ENCODE measurements around the gene CDH12.

CDH12 gene

DNA sequence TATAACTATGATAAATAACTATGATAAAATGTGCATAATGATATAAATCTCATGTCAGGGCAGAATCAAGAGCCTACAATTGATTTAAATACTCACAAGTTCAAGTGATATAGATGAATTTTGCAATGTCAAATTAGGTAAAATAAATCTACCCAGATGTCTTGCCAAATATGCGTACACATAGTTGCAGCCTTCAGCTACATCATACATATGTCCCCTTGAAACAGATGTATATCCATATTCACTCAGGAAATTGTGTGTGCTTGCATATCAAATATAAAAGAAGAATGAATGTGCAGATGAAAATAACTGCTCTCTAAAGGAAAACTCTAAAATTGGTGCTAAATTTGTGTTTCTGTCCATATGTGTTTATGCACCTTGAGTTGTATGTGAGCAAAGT, 130.7 kb downstream of the CDH12 start:
- H3K36me3 Mint-ChIP-seq (ENCODE audit: low read depth) = no peaks in the 10 kb centered on the region
- H3K27me3 Mint-ChIP-seq (ENCODE audit: low read depth) = no peaks in the 10 kb centered on the region
- H3K9me3 Mint-ChIP-seq = peaks cover 12% of the 10 kb centered on the region
- H3K4me1 Mint-ChIP-seq (ENCODE audit: low read depth) = no peaks in the 10 kb centered on the region
- no peak overlapping the region for H3K4me3 Mint-ChIP-seq
- H3K27ac Mint-ChIP-seq = no peak overlapping the region

DNA sequence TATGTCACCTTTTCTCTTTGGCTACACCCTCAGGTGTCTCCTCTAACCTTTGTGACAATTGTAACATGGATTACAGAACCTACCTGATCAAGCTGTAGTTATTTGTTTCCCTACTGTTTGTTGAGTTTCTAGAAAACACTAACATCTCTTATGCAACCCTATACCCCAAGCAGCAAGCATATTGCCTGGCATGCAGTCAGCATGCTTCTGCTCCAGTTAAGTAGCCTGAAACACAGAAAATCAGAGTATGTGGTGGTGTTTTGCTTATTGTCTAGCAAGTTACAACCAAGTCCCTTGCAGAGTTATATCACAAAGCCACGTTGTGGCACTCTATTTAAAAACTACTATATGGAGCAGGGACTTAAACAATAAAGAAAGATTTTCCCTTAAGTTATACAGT, 131.1 kb downstream of the CDH12 start:
- H3K27ac Mint-ChIP-seq = no peak overlapping the region
- peaks cover 12% of the 10 kb centered on the region for H3K9me3 Mint-ChIP-seq
- H3K4me1 Mint-ChIP-seq (ENCODE audit: low read depth) = no peaks in the 10 kb centered on the region
- no peaks in the 10 kb centered on the region for H3K36me3 Mint-ChIP-seq (ENCODE audit: low read depth)
- no peak overlapping the region for H3K4me3 Mint-ChIP-seq
- no peaks in the 10 kb centered on the region for H3K27me3 Mint-ChIP-seq (ENCODE audit: low read depth)

DNA sequence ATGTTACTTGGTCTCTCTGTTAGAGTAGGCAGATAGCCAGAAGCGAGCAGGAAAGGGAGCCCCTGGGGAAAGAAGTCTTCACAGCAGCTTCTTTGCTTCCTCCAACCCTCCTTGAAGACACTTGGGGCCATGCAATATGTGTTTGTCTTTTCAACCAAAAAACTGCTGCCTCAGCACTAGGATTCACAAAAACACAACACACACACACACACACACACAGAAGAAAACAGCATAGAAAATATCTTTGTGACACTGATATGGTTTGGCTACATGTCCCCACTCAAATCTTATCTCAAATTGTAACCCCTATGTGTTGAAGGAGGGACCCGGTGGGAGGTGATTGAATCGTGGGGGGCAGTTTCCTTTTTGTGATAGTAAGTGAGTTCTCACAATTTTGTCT, 133.3 kb downstream of the CDH12 start:
- Mint-ChIP-seq H3K27me3 (ENCODE audit: low read depth) (no peaks in the 10 kb centered on the region), H3K27ac (no peak overlapping the region), H3K36me3 (ENCODE audit: low read depth) (no peaks in the 10 kb centered on the region)

DNA sequence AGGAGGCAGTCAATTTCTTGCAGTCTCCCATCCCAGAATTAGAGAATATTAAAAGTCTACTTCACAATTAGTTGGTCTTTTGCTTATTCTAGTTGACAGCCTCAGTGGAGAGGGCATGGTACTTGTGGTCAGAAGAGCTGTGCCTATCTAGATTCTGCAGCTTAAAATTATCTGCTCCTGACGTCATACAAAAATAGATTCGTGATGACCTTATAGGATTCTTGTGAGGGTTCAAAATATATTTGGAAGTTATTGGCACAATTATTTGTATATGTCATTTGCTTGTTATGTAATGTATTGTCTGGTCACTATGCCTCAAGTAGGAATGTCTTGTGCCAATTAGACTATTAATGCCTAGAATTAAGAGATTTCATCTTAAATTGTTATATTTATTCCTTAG, 142.5 kb downstream of the CDH12 start:
- Mint-ChIP-seq H3K4me1 (ENCODE audit: low read depth) (no peaks in the 10 kb centered on the region), H3K27ac (no peak overlapping the region), H3K9me3 (peaks cover 6% of the 10 kb centered on the region), H3K4me3 (no peak overlapping the region), H3K36me3 (ENCODE audit: low read depth) (no peaks in the 10 kb centered on the region), H3K27me3 (ENCODE audit: low read depth) (no peaks in the 10 kb centered on the region)

More for the DNA sequence above, 133.3 kb downstream of the CDH12 start:
- H3K4me3 Mint-ChIP-seq = no peak overlapping the region
- peaks cover 12% of the 10 kb centered on the region for H3K9me3 Mint-ChIP-seq
- no peaks in the 10 kb centered on the region for H3K4me1 Mint-ChIP-seq (ENCODE audit: low read depth)

DNA sequence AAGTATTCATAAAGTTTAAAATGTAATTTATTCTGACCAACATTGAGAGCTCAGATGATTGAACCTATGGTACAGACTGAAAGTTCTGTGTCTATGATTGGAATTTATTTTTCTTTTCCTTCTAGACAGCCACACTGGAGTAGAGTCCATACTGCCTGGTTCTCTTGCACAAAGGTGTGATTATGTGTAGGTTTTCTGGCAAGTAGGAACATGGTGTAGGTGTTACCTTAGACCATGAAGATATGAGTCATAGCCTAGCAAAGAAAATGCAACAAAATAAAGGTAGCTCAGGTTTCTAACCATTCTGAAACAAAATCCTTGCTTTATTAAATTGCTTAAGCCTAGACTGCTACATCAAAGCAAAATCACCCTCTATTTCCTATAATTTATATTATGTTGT, 143.4 kb downstream of the CDH12 start:
- H3K4me1 Mint-ChIP-seq (ENCODE audit: low read depth) = no peaks in the 10 kb centered on the region
- H3K27me3 Mint-ChIP-seq (ENCODE audit: low read depth) = no peaks in the 10 kb centered on the region
- no peak overlapping the region for H3K4me3 Mint-ChIP-seq
- H3K9me3 Mint-ChIP-seq = peaks cover 6% of the 10 kb centered on the region
- H3K36me3 Mint-ChIP-seq (ENCODE audit: low read depth) = no peaks in the 10 kb centered on the region
- no peak overlapping the region for H3K27ac Mint-ChIP-seq

DNA sequence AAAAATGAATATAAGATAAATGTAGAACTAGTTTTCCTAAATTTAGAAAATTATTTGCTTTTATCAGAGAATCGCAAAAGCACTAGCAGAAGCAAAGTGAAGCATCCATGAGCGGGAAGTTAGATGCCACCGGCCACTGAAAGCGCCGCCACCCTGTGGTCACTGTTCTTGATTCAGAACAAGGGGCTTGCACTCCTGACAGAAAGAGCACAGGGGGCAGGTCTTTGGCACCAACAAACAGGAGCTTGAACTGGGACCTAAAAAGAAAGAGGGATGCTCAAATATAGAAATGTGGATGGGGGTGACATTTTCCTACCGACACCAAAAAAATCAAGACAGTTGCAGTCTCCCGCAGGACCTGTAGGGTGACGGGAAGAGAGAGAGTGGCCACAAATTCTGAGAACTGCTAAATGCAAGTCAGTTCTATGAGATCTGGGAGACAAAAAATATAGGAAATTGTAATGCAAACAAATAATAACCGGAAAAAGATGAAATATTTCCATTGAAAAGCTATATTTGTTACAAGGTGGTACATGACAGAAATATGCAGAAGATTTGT, 144.3 kb downstream of the CDH12 start:
- Mint-ChIP-seq H3K4me3 (no peak overlapping the region), H3K27ac (no peak overlapping the region), H3K4me1 (ENCODE audit: low read depth) (no peaks in the 10 kb centered on the region), H3K9me3 (peaks cover under 1% of the 10 kb centered on the region), H3K27me3 (ENCODE audit: low read depth) (no peaks in the 10 kb centered on the region), H3K36me3 (ENCODE audit: low read depth) (no peaks in the 10 kb centered on the region)

DNA sequence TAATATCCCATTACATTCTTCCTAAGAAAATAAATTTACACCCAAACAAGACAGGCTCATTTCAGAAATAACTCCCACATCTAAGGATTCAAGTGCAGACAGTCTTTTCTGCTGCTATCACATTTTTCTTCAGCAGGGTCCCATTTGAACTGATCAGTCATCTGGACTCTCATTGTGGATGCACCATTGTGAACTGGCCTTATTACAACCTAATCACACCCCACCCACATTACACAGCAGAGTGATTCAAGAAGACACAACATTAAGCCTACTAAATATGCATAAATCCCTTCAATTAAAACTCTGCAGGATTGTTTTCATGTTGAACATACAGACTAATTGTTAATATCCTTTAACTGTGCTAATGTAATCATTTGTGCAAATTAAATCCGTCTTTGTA, 146.2 kb downstream of the CDH12 start:
- Mint-ChIP-seq H3K9me3 (no peaks in the 10 kb centered on the region), H3K36me3 (ENCODE audit: low read depth) (no peaks in the 10 kb centered on the region), H3K4me3 (no peak overlapping the region), H3K4me1 (ENCODE audit: low read depth) (no peaks in the 10 kb centered on the region), H3K27me3 (ENCODE audit: low read depth) (no peaks in the 10 kb centered on the region), H3K27ac (no peak overlapping the region)

DNA sequence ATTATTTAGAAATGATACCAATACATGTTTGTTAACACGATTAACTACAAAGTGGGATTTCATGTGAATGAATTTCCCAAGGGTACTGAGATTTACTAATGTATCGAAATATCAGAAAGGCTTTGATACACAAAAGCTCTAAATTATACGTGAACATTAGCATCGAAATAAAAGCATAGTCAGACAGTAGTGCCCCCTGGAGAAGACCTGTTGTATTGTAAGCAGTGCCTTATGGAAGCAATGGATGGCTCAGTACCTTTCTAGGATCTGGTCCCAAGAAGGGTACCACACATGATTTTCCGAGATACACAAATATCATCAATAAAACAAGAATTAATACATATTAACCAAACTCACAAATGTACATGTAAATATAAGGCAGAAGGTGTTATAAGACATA, 153.8 kb downstream of the CDH12 start:
- H3K4me1 Mint-ChIP-seq (ENCODE audit: low read depth) = no peaks in the 10 kb centered on the region
- no peak overlapping the region for H3K27ac Mint-ChIP-seq
- peaks cover 4% of the 10 kb centered on the region for H3K9me3 Mint-ChIP-seq
- no peaks in the 10 kb centered on the region for H3K36me3 Mint-ChIP-seq (ENCODE audit: low read depth)
- H3K27me3 Mint-ChIP-seq (ENCODE audit: low read depth) = no peaks in the 10 kb centered on the region
- H3K4me3 Mint-ChIP-seq = no peak overlapping the region

DNA sequence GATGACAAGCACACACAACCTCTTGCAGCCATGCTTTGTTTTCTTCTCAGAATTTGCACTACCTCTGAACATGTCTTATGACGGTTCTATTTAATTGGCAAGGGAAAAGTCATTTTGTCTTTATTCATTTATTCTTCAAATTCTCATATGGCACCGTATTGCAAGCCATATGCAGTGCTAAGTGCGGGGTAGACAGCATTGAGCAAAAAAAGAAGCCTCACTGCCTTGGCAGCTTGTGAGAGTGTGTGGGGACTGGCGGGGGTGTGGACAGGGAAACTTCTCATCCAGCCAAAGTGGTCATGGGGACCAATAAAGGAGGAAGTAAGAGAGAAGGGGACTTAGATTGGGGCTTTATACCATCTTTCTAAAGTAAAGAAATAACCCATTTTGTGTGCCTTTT, 160.0 kb downstream of the CDH12 start:
- H3K27ac Mint-ChIP-seq = no peak overlapping the region

DNA sequence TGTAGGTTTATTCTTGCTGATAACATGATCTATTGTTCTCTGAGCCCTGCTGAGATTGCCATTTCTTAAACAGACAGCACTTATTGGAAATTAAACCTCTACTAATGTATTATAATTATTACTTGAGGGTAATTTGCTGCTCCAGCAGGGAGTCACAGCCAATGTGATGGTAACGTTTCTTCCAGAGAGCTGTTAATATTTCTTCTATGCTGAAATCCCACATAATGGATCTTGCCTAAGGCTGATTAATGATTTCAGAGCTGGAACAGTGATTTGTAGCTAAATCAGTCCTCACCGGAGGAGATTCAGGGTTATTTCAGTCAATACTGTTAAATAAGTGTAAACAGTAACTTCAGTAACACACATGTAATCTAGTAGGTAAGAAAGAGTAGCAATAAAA, 170.1 kb downstream of the CDH12 start:
- Mint-ChIP-seq H3K36me3 (ENCODE audit: low read depth) (no peaks in the 10 kb centered on the region), H3K4me1 (ENCODE audit: low read depth) (no peaks in the 10 kb centered on the region), H3K9me3 (peaks cover 5% of the 10 kb centered on the region)

More for the DNA sequence above, 160.0 kb downstream of the CDH12 start:
- peaks cover 4% of the 10 kb centered on the region for H3K9me3 Mint-ChIP-seq
- H3K4me1 Mint-ChIP-seq (ENCODE audit: low read depth) = no peaks in the 10 kb centered on the region
- H3K27me3 Mint-ChIP-seq (ENCODE audit: low read depth) = no peaks in the 10 kb centered on the region
- H3K4me3 Mint-ChIP-seq = no peak overlapping the region
- H3K36me3 Mint-ChIP-seq (ENCODE audit: low read depth) = no peaks in the 10 kb centered on the region

DNA sequence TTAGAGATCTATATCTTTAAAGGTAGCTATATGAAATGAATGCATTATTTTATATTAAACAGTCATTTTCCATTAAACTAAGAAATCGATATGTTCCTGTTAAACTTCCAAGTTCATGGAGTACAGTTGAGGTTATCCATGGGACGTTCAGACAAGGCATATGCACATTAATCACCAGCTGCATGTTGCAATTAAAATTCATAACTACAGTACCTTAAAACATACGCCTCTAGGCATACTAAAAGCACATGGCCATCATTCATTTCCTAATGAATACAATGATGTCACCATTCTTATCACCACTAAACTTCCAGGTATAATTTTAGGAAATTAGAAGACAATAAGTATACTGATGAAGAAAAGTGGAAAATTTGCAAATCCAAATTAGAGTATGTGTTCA, 174.3 kb downstream of the CDH12 start:
- H3K36me3 Mint-ChIP-seq (ENCODE audit: low read depth) = no peaks in the 10 kb centered on the region
- no peak overlapping the region for H3K4me3 Mint-ChIP-seq

More for the DNA sequence above, 170.1 kb downstream of the CDH12 start:
- Mint-ChIP-seq H3K27me3 (ENCODE audit: low read depth) (no peaks in the 10 kb centered on the region), H3K27ac (no peak overlapping the region), H3K4me3 (no peak overlapping the region)

DNA sequence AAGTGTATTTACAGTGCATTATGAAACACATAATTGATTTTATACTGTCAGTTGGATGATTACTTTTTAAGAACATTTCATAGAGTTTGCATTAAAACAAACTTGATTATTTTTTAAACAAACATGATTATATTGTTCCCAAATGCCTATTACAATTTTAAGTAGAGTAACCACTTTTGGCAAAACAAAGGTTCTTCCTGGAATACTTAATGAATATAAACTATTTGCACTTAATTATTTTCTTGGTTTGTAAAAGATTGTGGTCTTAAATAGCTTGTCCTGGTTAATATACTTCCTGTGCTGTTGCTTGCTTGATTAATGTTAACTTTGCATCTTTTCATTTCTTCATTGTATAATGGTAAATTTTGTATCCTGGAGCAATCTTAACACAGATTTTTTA, 180.0 kb downstream of the CDH12 start:
- H3K36me3 Mint-ChIP-seq (ENCODE audit: low read depth) = no peaks in the 10 kb centered on the region
- H3K27me3 Mint-ChIP-seq (ENCODE audit: low read depth) = no peaks in the 10 kb centered on the region
- H3K27ac Mint-ChIP-seq = no peak overlapping the region
- H3K9me3 Mint-ChIP-seq = peaks cover 17% of the 10 kb centered on the region
- H3K4me1 Mint-ChIP-seq (ENCODE audit: low read depth) = no peaks in the 10 kb centered on the region
- H3K4me3 Mint-ChIP-seq = no peak overlapping the region

More for the DNA sequence above, 174.3 kb downstream of the CDH12 start:
- Mint-ChIP-seq H3K27ac (no peak overlapping the region), H3K4me1 (ENCODE audit: low read depth) (no peaks in the 10 kb centered on the region), H3K27me3 (ENCODE audit: low read depth) (no peaks in the 10 kb centered on the region), H3K9me3 (peaks cover 13% of the 10 kb centered on the region)

DNA sequence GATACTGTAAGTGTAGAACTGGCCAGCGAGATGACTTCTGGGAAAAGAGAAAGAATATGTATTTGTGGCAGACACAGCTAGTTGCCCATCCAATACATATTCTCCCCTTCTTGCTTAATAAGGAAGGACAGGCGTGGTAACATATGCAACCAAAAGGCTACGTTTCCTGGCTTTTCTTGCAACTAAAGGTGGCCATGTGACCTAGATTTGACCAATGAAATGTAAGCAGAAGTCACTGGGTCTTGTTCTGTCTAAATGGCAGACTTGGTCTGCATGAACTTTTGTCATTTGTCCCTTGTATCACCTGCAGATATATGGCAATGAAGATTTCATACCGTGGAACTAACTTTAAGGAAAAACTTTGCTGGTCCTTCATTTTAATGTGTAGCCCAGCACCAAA, 183.8 kb downstream of the CDH12 start:
- Mint-ChIP-seq H3K4me1 (ENCODE audit: low read depth) (no peaks in the 10 kb centered on the region), H3K27ac (no peak overlapping the region), H3K9me3 (peaks cover 16% of the 10 kb centered on the region), H3K4me3 (no peak overlapping the region), H3K36me3 (ENCODE audit: low read depth) (no peaks in the 10 kb centered on the region), H3K27me3 (ENCODE audit: low read depth) (no peaks in the 10 kb centered on the region)

DNA sequence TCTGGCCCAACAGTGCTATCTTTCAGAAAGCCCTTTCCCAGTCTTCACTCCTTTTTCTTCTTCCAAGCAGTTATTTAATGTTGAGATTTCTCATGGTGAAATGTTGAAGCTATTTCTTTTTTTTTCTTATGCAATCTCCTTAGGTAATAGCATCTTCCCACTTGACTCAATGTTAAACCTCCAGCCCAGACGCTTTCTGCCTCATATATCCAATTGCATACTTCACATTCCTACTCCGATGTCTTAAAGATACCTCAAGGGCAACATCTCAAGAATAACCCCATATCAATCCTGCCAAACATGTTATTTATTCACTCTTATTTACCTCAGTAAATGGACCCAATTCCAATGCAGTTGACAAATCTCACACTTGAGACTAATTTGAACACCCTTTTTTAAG, 187.3 kb downstream of the CDH12 start:
- no peak overlapping the region for H3K27ac Mint-ChIP-seq
- no peaks in the 10 kb centered on the region for H3K36me3 Mint-ChIP-seq (ENCODE audit: low read depth)
- H3K4me1 Mint-ChIP-seq (ENCODE audit: low read depth) = no peaks in the 10 kb centered on the region
- H3K4me3 Mint-ChIP-seq = no peak overlapping the region
- H3K27me3 Mint-ChIP-seq (ENCODE audit: low read depth) = no peaks in the 10 kb centered on the region
- peaks cover 8% of the 10 kb centered on the region for H3K9me3 Mint-ChIP-seq

DNA sequence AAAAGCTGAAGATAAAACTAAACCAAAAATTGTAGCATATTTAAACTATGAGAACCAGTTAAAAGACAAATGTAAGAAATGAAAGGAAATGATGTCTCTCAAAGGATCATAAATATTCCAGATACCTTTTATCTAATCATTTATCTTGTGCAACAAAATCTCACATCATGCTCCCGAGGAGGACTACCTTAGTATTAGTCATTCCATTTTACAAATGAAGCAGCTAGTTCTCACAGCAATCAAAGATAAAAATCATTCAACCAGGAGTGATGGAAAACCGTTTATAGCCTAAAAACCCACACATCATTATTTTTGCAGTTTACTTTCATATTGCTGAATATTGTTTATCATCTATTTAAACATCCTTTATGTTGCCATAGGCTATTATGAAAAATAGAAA, 190.0 kb downstream of the CDH12 start:
- H3K4me1 Mint-ChIP-seq (ENCODE audit: low read depth) = no peaks in the 10 kb centered on the region
- H3K27me3 Mint-ChIP-seq (ENCODE audit: low read depth) = no peaks in the 10 kb centered on the region
- no peak overlapping the region for H3K4me3 Mint-ChIP-seq
- H3K36me3 Mint-ChIP-seq (ENCODE audit: low read depth) = no peaks in the 10 kb centered on the region
- peaks cover 10% of the 10 kb centered on the region for H3K9me3 Mint-ChIP-seq
- no peak overlapping the region for H3K27ac Mint-ChIP-seq

DNA sequence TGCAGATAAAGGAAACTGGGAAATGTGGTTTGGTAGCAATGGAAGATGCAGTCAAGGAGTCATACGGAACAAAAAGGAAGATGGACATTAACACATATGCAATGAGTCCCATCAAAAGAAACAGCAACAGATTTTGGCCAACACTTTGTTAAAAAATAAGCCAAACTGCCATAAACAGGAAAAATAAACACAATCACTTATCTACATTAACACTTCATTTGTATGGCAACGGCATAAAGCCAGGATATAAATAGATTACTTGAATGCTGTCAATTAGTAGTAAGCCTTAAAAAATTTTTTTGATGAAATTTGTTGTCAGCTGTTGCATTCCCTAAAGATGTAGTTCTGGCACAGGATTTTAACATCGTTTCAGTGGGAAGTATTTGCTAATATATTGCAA, 190.8 kb downstream of the CDH12 start:
- H3K4me3 Mint-ChIP-seq = no peak overlapping the region
- no peak overlapping the region for H3K27ac Mint-ChIP-seq
- peaks cover 13% of the 10 kb centered on the region for H3K9me3 Mint-ChIP-seq
- H3K4me1 Mint-ChIP-seq (ENCODE audit: low read depth) = no peaks in the 10 kb centered on the region
- H3K27me3 Mint-ChIP-seq (ENCODE audit: low read depth) = no peaks in the 10 kb centered on the region
- H3K36me3 Mint-ChIP-seq (ENCODE audit: low read depth) = no peaks in the 10 kb centered on the region

Measured in T-helper 1 cell treated with Interleukin-12 subunit alpha and Interleukin-12 subunit beta and Interleukin-4 antibody, amounts not matched to agents 30 μg/mL and 1 μg/mL, for 36 hours (primary cell).